Measurements from ENCODE around the gene PAX7. TPM values are rescaled to one million over a fixed set of nuclear protein-coding genes. Genes with fewer than 3 reads are reported as not detected.
A peak's percentile ranks its signal among the peaks of the same experiment; 100 is the strongest.

PAX7 gene
- polyA plus RNA-seq, 1 experiment, result not detected

DNA sequence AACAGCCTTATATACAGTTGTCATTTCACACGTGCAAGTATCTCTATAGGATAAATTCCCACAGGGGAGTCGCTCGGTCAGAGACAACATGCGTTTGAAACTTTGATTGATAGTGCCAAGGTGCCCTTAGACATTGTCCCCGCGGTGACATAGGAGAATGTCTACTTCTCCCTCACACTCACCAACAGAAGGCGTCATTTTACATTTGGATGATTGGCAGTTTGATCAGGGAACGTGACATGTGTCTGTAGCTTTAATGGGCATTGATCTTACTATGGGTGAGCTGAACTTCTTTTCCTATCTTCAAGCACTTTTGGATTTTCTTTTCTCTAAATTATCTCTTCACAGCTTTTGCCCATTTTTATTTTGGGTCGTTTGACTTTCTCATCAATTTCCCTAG lies 42.6 kb upstream of the PAX7 start:
- H3K4me3 ChIP-seq (ENCODE audit: low read depth, low read length), result no peak overlapping the region
- H3K27me3 ChIP-seq (ENCODE audit: control insufficient read depth, insufficient read depth, low read length), result no peaks in the 10 kb centered on the region
- no peaks in the 10 kb centered on the region for H3K36me3 ChIP-seq (ENCODE audit: control insufficient read depth, insufficient read depth, low read length)
- ChIA-PET CTCF (interaction anchor here (0.7 to 4.9 kb wide), 3 partner anchors 10 to 233 kb away, joined by 3 to 38 read pairs (median 3); no protein-coding TSS in a partner anchor), POLR2A (no interaction called here)
- TF ChIP-seq, protein P1, sequence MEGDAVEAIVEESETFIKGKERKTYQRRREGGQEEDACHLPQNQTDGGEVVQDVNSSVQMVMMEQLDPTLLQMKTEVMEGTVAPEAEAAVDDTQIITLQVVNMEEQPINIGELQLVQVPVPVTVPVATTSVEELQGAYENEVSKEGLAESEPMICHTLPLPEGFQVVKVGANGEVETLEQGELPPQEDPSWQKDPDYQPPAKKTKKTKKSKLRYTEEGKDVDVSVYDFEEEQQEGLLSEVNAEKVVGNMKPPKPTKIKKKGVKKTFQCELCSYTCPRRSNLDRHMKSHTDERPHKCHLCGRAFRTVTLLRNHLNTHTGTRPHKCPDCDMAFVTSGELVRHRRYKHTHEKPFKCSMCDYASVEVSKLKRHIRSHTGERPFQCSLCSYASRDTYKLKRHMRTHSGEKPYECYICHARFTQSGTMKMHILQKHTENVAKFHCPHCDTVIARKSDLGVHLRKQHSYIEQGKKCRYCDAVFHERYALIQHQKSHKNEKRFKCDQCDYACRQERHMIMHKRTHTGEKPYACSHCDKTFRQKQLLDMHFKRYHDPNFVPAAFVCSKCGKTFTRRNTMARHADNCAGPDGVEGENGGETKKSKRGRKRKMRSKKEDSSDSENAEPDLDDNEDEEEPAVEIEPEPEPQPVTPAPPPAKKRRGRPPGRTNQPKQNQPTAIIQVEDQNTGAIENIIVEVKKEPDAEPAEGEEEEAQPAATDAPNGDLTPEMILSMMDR (IDR thresholded peaks at IDR 0.05; ENCODE audit: insufficient read depth, low read depth, low read length), result no peak
- DNase-seq (ENCODE audit: low read depth), result no peak

DNA sequence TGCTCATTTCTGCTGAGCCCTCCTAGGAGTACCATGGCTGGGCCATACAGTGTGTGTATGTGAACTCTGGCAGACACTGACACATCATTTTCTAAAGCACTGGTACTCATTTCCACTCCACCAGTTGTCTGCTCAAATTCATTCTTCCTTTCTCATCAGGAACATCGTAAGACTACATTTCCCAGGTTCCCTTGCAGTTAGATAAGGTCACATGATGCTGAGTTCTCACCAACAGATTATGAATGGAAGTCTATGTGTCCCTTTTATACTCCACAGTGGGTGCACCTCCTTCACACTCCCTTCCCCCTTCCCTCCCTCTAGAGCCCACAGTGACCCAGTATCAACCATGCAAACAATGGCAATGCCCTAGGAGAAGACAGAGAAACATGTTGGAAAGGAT lies 38.3 kb upstream of the PAX7 start:
- H3K4me3 ChIP-seq (ENCODE audit: low read depth, low read length), result no peak overlapping the region
- no peaks in the 10 kb centered on the region for H3K36me3 ChIP-seq (ENCODE audit: control insufficient read depth, insufficient read depth, low read length)
- TF ChIP-seq, protein P1 (IDR thresholded peaks at IDR 0.05; ENCODE audit: insufficient read depth, low read depth, low read length), result no peak
- no peaks in the 10 kb centered on the region for H3K27me3 ChIP-seq (ENCODE audit: control insufficient read depth, insufficient read depth, low read length)
- POLR2A ChIA-PET, result no interaction called here
- no peak for DNase-seq (ENCODE audit: low read depth)
- CTCF ChIA-PET, result interaction anchor here (3.7 kb wide), 1 partner anchor 11 kb away, joined by 17 read pairs; no protein-coding TSS in a partner anchor

GRCh38 chr1:18597160-18598042 lies 33.2 kb upstream of the PAX7 start:
- ChIA-PET POLR2A (no interaction called here), CTCF (interaction anchor here (0.6 to 7.3 kb wide), 38 partner anchors 9 to 686 kb away, joined by 3 to 174 read pairs (median 4); no protein-coding TSS in a partner anchor)
- Histone ChIP-seq H3K36me3 (ENCODE audit: control insufficient read depth, insufficient read depth, low read length) (no peaks in the 10 kb centered on the region), H3K4me3 (ENCODE audit: low read depth, low read length) (no peak overlapping the region), H3K27me3 (ENCODE audit: control insufficient read depth, insufficient read depth, low read length) (no peaks in the 10 kb centered on the region)
- no peak for DNase-seq (ENCODE audit: low read depth)
- TF ChIP-seq, protein P1 (IDR thresholded peaks at IDR 0.05; ENCODE audit: insufficient read depth, low read depth, low read length), result peak; percentile 97

GRCh38 chr1:18599086-18599485 lies 31.6 kb upstream of the PAX7 start:
- POLR2A ChIA-PET, result no interaction called here
- H3K4me3 ChIP-seq (ENCODE audit: low read depth, low read length), result no peak overlapping the region
- no peaks in the 10 kb centered on the region for H3K27me3 ChIP-seq (ENCODE audit: control insufficient read depth, insufficient read depth, low read length)
- H3K36me3 ChIP-seq (ENCODE audit: control insufficient read depth, insufficient read depth, low read length), result no peaks in the 10 kb centered on the region
- no peak for DNase-seq (ENCODE audit: low read depth)
- CTCF ChIA-PET, result interaction anchor here (0.7 to 7.3 kb wide), 5 partner anchors 10 to 284 kb away, joined by 3 to 174 read pairs (median 38); no protein-coding TSS in a partner anchor
- TF ChIP-seq, protein P1 (IDR thresholded peaks at IDR 0.05; ENCODE audit: insufficient read depth, low read depth, low read length), result no peak

DNA sequence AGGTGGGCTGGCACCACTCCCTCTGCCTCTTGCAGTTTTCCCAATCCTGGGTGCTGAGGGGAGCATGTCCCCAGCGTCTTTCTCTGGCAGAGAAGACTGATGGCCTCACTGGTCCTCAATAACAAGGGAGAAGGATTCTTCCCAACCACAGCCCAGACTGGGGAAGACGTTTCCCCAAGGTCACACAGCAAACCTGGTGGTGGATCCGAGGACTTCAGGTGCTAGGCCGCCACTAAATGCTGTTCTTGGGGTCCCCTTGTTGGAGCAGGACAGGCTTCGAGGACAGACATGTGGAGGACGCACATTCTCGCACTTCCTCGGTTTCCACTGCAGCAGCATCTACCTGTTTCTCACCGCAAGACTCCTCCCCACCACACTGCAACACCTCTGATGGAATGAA lies 30.9 kb upstream of the PAX7 start:
- no peaks in the 10 kb centered on the region for H3K36me3 ChIP-seq (ENCODE audit: control insufficient read depth, insufficient read depth, low read length)
- no peak for DNase-seq (ENCODE audit: low read depth)
- TF ChIP-seq, protein P1 (IDR thresholded peaks at IDR 0.05; ENCODE audit: insufficient read depth, low read depth, low read length), result no peak
- CTCF ChIA-PET, result interaction anchor here (0.6 to 7.3 kb wide), 4 partner anchors 34 to 299 kb away, joined by 3 to 174 read pairs (median 3); no protein-coding TSS in a partner anchor
- POLR2A ChIA-PET, result interaction anchor here (0.5 kb wide), 1 partner anchor 217 kb away, joined by 3 read pairs; no protein-coding TSS in a partner anchor
- no peaks in the 10 kb centered on the region for H3K27me3 ChIP-seq (ENCODE audit: control insufficient read depth, insufficient read depth, low read length)
- no peak overlapping the region for H3K4me3 ChIP-seq (ENCODE audit: low read depth, low read length)

Measured in BJ (cell line).